HG03575 (cell line): ENCODE results near the gene KIAA0232.
"Not testable (repeated sequence)": the region's sequence is repeated elsewhere in the genome, so short reads cannot be mapped to it uniquely, and the experiment has no call there.

Experiments used
- ATAC-seq: cut with Tn5 transposase; IDR thresholded peaks from one replicate; pipeline ENCODE4 v1.9.1; 2021; ENCODE audit not compliant: unreplicated experiment, insufficient number of reproducible peaks, low FRiP score; ENCODE audit errors: extremely low read depth

The KIAA0232 gene

DNA sequence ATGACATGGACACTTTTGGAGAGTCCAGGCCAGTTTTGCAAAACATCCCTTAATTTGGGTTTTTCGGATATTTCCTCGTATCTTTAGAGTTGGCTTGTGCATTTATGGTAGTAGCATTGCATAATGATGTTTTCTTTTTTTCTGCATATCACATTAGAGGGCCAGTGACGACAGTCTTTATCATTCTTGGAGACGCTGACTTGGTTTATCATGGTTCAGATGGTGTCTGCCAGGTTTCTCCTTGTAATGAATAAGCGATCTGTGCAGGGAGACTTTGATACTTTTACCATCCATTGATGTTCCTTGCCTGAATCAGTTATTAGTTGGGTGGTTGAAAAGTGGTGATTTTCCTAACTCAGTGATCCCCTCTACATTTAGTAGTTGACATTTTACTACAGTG is 46.6 kb downstream of the KIAA0232 start:
- no peak for ATAC-seq

DNA sequence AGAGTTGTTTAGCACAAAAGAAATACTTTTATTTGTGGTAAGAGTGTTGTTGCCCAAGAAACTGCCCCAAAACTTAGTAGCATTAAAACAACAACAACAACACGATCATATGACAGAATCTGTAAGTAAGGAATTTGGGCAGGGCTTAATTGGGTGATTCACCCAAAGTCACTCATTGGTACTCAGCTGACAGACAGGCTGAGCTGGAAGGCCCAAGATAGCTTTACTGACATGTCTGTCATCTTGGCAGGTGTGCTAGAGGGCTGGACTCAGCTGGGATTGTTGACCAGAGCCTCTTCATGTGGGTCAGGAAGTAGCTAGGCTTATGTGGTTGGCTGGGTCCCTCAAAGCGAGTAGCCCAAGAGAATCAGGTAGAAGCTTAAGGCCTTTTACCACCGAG is 52.3 kb downstream of the KIAA0232 start:
- no peak for ATAC-seq

DNA sequence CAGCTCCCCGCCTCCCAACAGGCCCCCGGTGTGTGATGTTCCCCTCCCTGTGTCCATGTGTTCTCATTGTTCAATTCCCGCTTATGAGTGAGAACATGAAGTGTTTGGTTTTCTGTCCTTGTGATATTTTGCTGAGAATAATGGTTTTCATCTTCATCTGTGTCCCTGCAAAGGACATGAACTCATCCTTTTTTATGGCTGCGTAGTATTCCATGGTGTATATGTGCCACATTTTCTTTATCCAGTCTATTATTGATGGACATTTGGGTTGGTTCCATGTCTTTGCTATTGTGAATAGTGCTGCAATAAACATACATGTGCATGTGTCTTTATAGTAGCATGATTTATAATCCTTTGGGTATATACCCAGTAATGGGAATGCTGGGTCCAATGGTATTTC is 53.1 kb downstream of the KIAA0232 start:
- ATAC-seq, result not testable (repeated sequence)

DNA sequence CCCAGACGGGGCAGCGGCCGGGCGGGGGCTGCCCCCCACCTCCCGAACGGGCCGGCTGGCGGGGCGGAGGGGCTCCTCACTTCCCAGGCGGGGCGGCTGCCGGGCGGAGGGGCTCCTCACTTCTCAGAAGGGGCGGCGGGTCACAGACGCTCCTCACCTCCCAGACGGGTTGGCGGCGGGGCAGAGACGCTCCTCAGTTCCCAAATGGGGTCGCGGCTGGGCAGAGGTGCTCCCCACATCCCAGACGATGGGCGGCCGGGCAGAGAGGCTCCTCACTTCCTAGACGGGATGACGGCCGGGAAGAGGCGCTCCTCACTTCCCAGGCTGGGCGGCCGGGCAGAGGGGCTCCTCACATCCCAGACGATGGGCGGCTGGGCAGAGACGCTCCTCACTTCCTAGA is 54.6 kb downstream of the KIAA0232 start:
- ATAC-seq, result not testable (repeated sequence)

DNA sequence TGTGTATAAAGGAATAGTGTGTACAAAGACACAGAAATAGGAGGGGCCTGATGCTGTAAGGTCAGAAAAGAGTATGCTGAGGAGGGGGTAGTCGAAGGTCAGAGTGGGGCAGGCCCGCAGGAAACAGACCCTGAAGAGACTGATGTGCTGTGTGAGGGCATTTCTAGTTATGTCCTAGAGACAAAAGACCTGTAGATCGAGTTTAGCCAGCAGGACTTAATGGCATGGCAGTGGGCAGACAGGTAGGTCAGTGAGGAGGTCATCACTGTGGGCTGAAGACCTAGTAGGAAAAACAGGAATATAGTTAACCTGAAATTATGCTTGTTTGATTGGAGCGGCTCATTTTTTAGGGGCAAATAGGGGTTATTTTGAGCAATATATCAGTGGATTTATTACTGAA is 57.1 kb downstream of the KIAA0232 start:
- ATAC-seq, result no peak

DNA sequence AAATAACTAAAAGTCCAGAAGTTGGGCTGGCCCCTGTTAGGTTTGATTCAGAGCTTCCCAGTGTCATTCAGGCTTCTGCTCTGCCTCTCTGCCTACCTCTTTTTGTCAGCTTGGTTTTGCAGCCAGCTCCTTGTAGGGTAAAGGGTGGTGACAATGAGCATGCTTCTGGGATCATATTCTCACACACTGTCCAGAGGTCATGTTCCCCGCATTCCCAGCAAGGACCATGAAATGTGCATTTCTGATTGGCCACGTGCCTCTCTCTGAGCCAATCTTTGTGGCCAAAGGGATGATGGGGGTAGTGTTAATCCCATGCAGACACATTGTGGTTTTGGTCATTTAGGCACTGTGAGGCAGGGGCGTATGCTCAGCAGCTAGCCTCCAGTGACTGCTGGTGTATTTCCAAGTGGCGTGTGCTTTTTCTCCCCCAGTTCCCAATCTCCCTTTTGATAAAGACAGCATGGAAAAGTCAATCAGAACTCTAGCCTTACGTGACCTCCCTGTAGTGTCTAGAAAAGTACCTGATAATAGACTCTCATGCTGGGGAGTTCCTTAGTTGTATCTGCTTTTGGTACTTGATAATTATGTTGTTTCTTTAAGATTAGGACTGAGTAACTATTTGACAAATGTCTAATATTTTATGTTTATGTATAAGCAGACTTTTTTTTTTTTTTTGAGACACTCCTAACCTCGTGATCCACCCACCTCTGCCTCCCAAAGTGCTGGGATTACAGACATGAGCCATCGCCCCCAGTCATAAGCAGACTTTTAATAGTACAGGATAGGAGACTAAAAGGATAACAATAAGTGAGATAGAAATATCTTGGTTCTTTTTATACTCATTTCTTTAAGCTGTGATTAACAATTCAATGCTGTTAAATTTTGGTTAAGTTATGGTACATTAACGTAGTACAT is 57.8 kb downstream of the KIAA0232 start:
- no peak for ATAC-seq

DNA sequence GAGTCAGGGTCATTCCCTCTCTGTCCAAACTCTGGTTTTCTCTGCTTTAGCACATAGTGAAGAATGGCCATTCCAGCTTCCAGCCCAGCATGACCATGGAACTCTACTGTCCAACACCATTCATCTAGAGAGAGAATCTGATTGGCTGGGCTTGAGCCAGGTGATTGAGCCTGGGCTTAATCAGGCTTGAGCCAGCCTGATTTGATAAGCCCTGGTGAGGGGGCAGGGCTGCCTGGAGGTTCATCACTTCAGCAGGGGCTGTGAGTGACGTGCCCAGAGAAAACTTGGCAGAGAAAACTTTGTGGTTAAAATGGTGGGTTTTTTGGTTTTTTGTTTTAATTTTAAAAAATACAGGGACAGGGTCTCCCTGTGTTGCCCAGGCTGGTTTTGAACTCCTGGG is 62.5 kb downstream of the KIAA0232 start:
- no peak for ATAC-seq

DNA sequence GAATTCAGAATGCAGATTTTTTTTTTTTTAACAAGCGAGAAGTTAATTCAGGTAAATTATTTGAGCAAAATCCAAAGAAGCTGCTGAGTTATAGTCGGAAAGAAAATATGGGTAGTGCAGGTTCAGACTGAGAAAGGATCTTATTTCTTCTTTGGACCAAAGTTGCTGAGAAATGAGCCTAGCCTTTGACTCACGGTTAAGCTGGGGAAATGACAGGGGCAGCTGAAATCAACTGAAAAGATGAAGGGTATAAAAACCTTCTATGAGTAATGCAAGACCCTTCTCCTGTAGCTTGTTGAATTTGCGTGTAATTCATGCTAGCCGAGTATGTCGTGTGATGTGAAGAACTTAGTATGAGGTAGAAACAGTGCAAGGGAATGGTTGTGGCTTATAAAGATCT is 63.0 kb downstream of the KIAA0232 start:
- ATAC-seq, result no peak

DNA sequence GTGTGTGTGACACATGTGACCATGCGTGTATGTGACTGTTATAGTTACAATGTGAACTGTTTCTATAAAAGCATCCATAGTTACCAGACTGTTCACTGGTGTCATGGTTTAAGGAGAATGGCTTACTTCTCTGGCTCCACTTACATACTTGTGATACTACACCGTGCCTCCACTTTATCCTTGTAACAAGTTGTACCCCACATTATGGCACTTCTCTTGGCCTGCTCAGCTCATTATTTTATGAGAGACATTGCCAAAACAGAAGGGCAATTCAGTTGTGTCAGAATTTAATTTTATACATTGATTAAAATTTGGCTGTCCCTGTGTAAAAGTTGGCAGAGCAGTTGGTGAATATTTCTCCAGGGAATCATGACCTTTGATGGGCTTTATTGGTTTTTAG is 64.7 kb downstream of the KIAA0232 start:
- no peak for ATAC-seq

DNA sequence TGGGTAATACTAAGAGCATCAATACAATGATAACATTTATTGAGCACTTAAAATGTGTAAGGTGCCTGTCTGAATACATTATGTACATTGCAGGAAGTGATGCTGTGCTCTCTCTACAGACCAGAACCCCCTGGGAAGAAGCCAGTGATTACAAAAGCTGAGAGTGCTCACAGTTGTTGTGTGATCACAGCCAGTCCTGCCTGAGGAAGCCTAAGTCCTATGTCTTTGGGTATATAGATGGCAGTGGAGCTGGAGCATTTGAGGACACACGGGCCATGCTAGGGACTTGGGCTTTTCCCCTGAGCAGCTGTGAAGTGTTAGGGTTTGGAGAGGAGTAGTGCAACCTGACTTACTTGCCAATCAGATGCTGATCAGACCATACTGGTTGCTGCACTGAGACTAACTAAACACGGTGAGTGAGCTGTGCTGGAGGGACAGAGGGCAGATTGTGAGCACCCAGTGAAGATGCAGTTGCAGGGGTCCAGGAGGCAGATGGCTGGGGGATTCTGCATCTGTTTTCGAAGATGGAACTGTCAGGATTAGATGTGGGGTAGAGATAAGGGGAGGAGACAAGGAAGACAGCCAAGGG is 66.3 kb downstream of the KIAA0232 start:
- no peak for ATAC-seq

DNA sequence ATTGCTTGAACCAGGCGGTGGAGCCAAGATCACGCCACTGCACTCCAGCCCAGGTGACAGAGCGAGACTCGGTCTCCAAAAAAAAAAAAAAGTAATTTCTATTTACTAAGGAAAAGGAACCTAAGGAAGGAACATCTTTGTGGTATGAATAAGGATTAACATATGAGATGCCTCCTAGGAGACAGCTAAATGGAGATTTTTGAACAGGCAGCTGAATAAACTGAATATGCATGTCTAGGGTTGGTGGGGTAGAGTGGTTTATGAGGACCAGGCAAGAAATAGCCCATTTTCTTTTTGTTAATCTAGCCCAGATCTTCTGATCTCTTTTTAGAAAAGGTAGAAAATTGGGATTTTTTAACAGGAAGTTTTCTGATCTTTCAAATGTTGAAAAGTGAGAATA is 67.2 kb downstream of the KIAA0232 start:
- ATAC-seq, result no peak

DNA sequence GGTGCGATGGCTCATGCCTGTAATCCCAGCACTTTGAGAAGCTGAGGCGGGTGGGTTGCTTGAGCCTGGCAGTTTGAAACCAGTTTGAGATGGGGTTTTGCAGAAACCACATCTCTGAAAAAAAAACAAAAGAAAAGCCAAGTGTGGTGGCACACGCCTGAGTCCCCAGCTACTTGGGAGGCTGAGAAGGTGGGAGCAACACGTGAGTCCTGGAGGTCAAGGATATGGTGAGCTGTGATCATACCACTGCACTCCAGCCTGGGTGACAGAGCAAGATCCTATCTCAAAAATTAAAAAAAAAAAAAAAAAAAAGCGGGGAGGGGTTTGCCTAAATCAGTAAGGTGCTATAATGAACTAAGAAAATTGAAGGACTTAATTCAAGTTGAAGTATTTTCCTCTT is 68.9 kb downstream of the KIAA0232 start:
- ATAC-seq, result no peak

DNA sequence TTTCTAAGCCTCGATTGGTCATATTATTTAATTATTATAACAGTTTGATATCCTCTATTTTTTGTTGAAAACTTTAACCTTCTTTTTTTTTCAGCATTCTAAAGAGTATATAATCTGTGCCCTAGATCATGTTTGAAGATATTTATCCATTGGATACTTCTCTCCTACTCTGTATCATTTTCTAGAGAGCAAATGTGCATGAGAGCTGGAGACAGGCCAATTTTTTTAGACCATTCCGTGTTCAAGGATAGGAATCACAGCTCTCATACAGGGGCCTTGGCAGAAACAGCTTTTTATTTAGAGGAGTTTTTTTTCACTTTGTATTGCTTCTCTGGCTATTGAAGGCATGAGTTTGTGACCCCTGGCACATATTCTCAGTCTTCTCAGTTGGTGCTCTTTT is 69.4 kb downstream of the KIAA0232 start:
- no peak for ATAC-seq

DNA sequence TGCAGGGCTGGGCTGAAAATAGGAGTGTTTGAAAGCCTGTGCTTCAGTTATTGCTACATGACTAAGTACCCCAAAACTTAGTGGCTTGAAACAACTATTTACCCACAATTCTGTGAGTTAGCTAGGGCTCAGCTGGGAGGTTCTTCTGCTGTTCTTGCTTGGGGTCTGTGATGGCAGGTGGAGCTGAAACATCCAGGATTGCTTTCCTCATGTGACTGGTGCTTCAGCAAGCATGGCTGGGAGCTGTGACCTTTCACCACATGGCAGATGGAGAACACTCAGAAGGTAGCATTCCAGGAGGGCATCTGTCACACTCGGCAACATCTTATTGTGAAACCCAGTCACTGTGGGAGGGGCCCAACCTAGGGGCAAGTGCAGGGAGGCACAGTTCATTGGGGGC is 70.1 kb downstream of the KIAA0232 start:
- no peak for ATAC-seq

DNA sequence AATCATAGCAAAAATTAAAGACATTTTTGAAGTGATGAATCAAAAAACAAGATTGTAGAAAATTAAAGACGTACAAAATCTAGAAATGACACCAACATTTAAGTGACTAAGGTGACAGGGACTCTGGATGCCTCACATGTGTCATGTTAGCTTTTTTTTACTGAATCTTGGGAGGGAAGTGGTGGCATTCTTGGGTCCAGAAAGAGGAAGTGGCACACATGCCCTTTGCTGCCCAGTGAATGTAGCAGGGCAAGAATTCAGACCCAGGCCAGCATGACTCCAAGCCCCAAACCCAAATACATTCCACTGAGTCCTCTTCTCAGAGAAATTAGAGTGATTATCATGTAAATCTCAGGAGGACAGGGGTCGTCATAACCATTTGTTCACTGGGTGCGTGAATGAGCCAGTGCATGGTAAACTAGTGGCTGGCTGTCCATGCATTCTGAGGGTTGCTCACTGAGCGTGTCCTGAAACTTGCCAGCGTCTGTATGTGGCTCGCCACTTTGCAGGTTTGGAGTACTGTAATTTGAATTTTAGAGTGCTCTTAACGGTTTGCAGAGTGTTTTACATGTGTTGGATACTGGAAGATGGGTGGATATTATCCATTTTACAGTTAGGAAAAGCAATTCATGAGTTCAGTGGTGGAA is 71.7 kb downstream of the KIAA0232 start:
- ATAC-seq, result no peak

DNA sequence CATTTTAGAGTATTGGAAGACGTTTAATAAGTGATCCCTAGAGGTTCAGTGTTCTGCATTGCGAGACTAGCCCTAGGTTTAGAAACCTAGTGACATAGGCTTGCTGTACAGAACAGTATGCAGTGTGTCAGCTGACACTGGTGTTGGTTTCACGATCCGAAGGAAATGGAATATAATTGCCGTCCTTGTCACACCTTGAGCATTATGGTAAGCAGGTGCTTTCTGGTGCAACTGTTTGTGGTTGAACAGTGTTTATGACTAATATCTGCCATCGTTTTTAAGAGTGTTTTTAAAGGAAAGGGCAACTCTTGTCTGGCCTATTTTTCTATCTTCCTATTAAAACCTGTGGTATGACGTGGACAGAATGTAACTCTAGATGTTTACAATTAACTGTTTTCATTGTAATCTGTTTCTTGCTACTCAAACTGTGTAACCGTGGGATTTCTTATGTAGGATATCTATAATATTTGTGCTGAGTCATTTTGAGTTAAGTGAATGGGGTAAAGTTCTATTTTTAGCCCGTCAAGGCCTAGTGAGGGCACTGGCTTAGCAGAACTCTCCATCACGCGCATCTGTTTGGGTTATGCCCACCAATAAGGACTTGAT is 73.3 kb downstream of the KIAA0232 start:
- ATAC-seq, result peak; percentile 69

DNA sequence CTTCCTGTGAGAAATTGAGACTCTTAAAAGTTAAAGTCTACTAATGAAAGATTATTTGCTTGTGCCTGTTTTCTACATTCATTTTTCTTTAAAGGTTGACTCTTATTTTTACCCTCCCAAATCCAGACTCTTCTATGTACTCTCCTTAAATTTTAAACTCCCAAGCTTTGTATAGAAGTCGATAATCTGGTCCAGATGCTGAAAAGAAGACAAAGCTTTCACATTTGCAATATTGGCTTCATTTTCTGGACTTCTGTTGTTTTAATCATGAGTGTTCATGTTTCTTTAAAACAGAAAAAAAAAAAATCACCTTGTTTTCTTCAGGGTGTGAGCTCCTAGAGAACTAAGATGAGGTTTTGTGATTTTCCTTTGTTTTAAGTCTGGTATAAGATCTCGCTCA is 73.9 kb downstream of the KIAA0232 start:
- ATAC-seq, result no peak

DNA sequence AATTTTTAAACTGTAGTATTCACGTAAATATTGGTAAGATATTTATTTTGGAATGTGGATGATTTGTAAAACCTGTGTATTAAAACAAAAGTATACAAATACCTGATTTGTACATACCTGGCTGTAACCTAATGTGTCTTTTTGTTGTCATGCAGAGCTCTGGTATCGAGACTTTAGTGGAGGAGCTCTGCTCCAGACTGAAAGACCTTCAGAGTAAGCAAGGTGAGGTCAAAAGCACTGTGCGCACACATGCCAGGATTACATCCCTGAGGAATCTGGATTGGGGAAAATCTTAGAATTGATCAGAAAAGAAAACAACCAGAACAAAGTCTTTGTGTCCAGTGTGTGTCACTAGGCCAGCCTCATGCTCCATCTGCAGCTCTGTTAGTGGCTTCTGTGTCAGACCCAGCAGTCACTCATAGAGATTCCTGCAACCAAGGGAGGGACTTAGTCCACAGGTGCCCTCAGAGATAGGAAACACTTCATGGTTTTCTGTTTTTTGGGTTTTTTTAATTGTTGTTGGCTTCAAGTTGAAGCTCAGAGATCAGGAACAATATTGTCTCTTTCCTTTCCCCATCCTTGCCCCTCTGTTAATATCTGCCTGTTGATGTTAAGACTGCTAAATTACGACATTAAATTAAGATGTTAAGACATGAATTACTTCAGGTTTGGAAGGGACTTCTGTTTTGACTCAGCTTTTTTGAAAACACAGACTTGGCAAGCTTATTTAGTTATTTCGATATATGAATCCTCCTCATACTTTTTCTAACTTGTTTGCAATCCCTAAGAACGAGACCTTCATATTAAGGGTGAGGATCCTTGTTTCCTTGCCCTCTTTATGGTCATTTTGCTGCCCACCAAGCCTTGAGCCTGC is 74.7 kb downstream of the KIAA0232 start:
- no peak for ATAC-seq

DNA sequence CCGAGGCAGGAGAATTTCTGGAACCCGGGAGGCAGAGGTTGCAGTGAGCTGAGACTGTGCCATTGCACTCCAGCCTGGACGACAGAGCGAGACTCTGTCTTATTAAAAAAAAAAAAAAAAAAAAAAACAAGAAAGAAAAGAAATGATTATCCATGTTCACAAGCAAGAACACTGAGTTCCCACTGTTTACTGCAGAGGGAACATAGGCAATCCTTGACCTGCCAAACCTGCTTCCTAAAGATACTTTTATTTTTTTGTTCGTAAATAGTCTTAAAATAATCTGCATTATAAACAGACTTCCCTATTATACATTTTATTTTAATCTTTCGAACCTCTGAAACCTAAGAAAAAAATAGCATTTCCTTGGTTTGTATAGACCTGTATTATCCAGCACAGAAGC is 76.5 kb downstream of the KIAA0232 start:
- no peak for ATAC-seq
